ENCODE results near the gene SLC4A1. TPM values are rescaled to one million over a fixed set of nuclear protein-coding genes. Genes with fewer than 3 reads are reported as not detected.

Gene SLC4A1
- total and polyA plus RNA-seq, 2 of the 13 experiments (the other 11 are each of a cell fraction or from before 2014, with no cell fraction given) = not detected

- TF ChIP-seq HIC2 (CRISPR knock-in tag; IDR thresholded peaks at IDR 0.05; ENCODE audit: low read depth) (no peak), PBX2 (CRISPR knock-in tag; IDR thresholded peaks at IDR 0.05) (no peak)
These were observed 57.4 kb downstream of the SLC4A1 start (continued) for GRCh38 chr17:44210342-44211192.

- Histone ChIP-seq H3K27ac (ENCODE audit: extremely low read length, insufficient read depth, low read length) (no peak overlapping the region), H4K20me1 (ENCODE audit: insufficient read depth, low read length) (no peaks in the 10 kb centered on the region), H3K4me3 (replicated peaks in 1 of 3; ENCODE audit: insufficient read depth in 1 of 3, low read depth in 2 of 3, low read length in 3 of 3) (no peak overlapping the region), H3K27me3 (ENCODE audit: control insufficient read depth in 1 of 2, insufficient read depth in 2 of 2, low read length in 2 of 2) (no peaks in the 10 kb centered on the region), H2AFZ (ENCODE audit: low read length) (no peak overlapping the region), H3K4me2 (ENCODE audit: low read depth, low read length) (no peak overlapping the region), H3K9ac (ENCODE audit: insufficient read depth, low read depth, low read length) (no peak overlapping the region), H3K79me2 (ENCODE audit: insufficient read depth, low read length) (no peaks in the 10 kb centered on the region), H3K4me1 (ENCODE audit: insufficient read depth, low read length) (no peaks in the 10 kb centered on the region), H3K9me3 (ENCODE audit: low read length) (no peaks in the 10 kb centered on the region), H3K36me3 (replicated peaks in 1 of 2; ENCODE audit: control insufficient read depth in 1 of 2, insufficient read depth in 2 of 2, low read length in 2 of 2) (peaks cover 27 to 61% of the 10 kb centered on the region in 2 experiments)
- in situ Hi-C loops (cut with HindIII; ENCODE audit: extremely low pct_ligation_motif_present, low pct_unique_long_range_greater_than_20kb) = no loop called here
- no peak for TF ChIP-seq PLRG1 (conservative IDR thresholded peaks at IDR 0.05)
- TF ChIP-seq RBM22 (optimal IDR thresholded peaks at IDR 0.05; ENCODE audit: low read length) = peak; percentile 15
- TF ChIP-seq UBTF (CRISPR knock-in tag; IDR thresholded peaks at IDR 0.05) = 0 out of 2 replicates have a peak, but pooled peaks have one; percentile 21
- TF ChIP-seq ELF4 (CRISPR knock-in tag; IDR thresholded peaks at IDR 0.05; ENCODE audit: borderline replicate concordance) = no peak
- TF ChIP-seq EHMT2 (IDR thresholded peaks at IDR 0.05; ENCODE audit: borderline replicate concordance, low read depth, low read length) = no peak
- ATAC-seq = no peak
- no peak for FAIRE-seq
- 98% methylated on average over 11 of the region's 11 CpGs for WGBS (ENCODE audit: low lambda C conversion rate)
- intact Hi-C loops (cut with micrococcal nuclease; ENCODE audit: unreplicated experiment) = no loop called here
- DNase-seq (ENCODE audit: low spot score) = no peak
- TSS peak; percentile 12 for BruUV-seq (replicated peaks)
- ChIA-PET CTCF (ENCODE audit: low intra/inter-chr PET ratio, low total read pairs) (no interaction called here), POLR2A (interaction anchor here (1.4 kb wide), 1 partner anchor 10 kb away, joined by 8 read pairs; the partner anchor contains the start of gene ATXN7L3)
These were observed 58.1 kb downstream of the SLC4A1 start for GRCh38 chr17:44209786-44210341.
